OCI-LY1 (cell line): ENCODE data around the gene AKT1.

Experiments used
- EZH2 ChIP-seq: fragments of 200-600 bp; sonication (generic), shearing (Covaris generic); IDR thresholded peaks from 2 replicates; pipeline ENCODE4 v1.8.0; 2017; ENCODE audit warnings: borderline replicate concordance, mixed run types, mild to moderate bottlenecking, antibody characterized with exemption, low read length, moderate library complexity, mixed read lengths
- TF ChIP-seq, protein P1 (sequence below): fragments of 200-600 bp; sonication (generic), shearing (Covaris generic); IDR thresholded peaks from 2 replicates; pipeline ENCODE4 v1.5.1; 2017; ENCODE audit warnings: mild to moderate bottlenecking, antibody characterized with exemption, low read length, moderate library complexity, mixed read lengths

DNA sequence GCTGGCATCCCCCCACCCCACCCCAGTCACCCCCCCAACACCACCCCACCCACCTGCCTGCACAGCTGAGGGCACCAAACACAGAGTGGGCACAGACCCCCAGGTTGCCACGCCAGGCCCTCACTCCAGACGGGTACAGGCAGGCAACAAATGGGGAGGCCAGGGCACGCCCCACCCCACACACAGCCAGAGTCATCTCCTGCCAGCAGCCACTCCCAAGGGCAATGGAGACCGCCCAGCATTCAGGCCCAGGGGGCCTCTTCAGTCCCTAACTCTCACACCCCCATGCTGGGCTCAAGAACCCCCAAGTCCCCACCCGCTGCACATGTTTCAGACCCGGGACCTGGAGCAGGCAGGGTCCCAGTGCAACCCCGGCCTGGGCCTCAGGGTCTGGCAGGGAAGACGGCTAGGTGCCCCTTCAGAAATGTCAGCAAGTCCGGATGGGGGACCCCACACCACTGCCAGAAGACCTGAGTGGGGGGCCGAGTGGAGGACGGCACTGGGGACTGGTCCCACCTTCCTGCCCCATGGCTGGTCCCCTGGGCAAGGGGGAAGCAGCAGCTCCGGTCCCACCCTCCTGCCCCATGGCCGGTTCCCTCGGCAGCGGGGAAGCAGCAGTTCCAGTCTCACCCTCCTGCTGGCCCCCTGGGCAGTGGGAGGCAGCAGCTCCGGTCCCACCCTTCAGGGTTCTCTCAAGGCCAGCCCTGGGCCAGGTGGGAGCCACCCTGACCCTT is 11.9 kb downstream of the AKT1 start:
- TF ChIP-seq, protein P1, sequence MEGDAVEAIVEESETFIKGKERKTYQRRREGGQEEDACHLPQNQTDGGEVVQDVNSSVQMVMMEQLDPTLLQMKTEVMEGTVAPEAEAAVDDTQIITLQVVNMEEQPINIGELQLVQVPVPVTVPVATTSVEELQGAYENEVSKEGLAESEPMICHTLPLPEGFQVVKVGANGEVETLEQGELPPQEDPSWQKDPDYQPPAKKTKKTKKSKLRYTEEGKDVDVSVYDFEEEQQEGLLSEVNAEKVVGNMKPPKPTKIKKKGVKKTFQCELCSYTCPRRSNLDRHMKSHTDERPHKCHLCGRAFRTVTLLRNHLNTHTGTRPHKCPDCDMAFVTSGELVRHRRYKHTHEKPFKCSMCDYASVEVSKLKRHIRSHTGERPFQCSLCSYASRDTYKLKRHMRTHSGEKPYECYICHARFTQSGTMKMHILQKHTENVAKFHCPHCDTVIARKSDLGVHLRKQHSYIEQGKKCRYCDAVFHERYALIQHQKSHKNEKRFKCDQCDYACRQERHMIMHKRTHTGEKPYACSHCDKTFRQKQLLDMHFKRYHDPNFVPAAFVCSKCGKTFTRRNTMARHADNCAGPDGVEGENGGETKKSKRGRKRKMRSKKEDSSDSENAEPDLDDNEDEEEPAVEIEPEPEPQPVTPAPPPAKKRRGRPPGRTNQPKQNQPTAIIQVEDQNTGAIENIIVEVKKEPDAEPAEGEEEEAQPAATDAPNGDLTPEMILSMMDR = no peak
- no peak for TF ChIP-seq EZH2
